H1 (cell line): ENCODE data around the gene LGALS9C. TPM values are rescaled to one million over a fixed set of nuclear protein-coding genes. Genes with fewer than 3 reads are reported as not detected.
"Not testable (repeated sequence)": the region's sequence is repeated elsewhere in the genome, so short reads cannot be mapped to it uniquely, and the experiment has no call there.

Source experiments
- CTCF ChIA-PET: fragments of 300-600 bp; sonication (Branson Sonifier 250); formaldehyde crosslinking; loops from one replicate; lab custom pipeline; 2021; ENCODE audit not compliant: partially characterized antibody; lab: Charles Lee
- POLR2A ChIA-PET: fragments of 300-600 bp; sonication (Branson Sonifier 250); formaldehyde crosslinking; loops from one replicate; lab custom pipeline; 2021; ENCODE audit warnings: inconsistent platforms; ENCODE audit not compliant: partially characterized antibody; lab: Charles Lee
- DNase-seq, 2 experiments: peaks; one replicate each; pipeline versions ENCODE4 v3.0.0 to v3.0.0-alpha.2; 2010 to 2022; ENCODE audit warnings: low spot score in 2 of 2, low read depth in 1 of 2, mixed read lengths in 1 of 2
- FAIRE-seq: peaks from 2 replicates; lab custom pipeline; 2011; peaks lifted over from hg19 to GRCh38; lab: Jason Lieb, UNC
- H2AFZ ChIP-seq: 2 replicates; pipeline ENCODE4 v1.8.1; 2012; ENCODE audit warnings: low read length, inconsistent platforms
- H2AK5ac ChIP-seq: 2 replicates; pipeline ENCODE4 v1.6.1; 2013; ENCODE audit warnings: low read depth, low read length
- H2BK120ac ChIP-seq: replicated peaks from 2 replicates; pipeline ENCODE3; 2013; ENCODE audit warnings: low read depth, low read length, inconsistent platforms
- H2BK12ac ChIP-seq: 2 replicates; pipeline ENCODE4 v1.6.1; 2013; ENCODE audit warnings: low read depth, low read length
- H2BK15ac ChIP-seq: 2 replicates; pipeline ENCODE4 v1.6.1; 2013; ENCODE audit warnings: low read length
- H2BK20ac ChIP-seq: 2 replicates; pipeline ENCODE4 v1.6.1; 2013; ENCODE audit warnings: low read length
- H2BK5ac ChIP-seq: 2 replicates; pipeline ENCODE4 v1.6.1; 2013; ENCODE audit warnings: low read depth, low read length
- H3K14ac ChIP-seq: 2 replicates; pipeline ENCODE4 v1.6.1; 2013; ENCODE audit warnings: inconsistent platforms; ENCODE audit not compliant: insufficient read length
- H3K18ac ChIP-seq: 2 replicates; pipeline ENCODE4 v1.6.1; 2013; ENCODE audit warnings: low read length; ENCODE audit errors: extremely low read depth
- H3K23ac ChIP-seq: 2 replicates; pipeline ENCODE4 v1.6.1; 2013; ENCODE audit warnings: inconsistent platforms; ENCODE audit not compliant: insufficient read length
- H3K23me2 ChIP-seq: 2 replicates; pipeline ENCODE4 v1.6.1; 2013; ENCODE audit warnings: low read depth, low read length
- H3K27ac ChIP-seq: 2 replicates; pipeline ENCODE4 v1.6.1; 2011; ENCODE audit warnings: low read depth, low read length, inconsistent platforms
- H3K27me3 ChIP-seq, 4 experiments: replicated peaks in 1 of 4; 1 replicate in 1 of 4; 2 replicates in 3 of 4; pipeline versions ENCODE4 v1.6.1 to v1.8.1; 2011 to 2013; ENCODE audit warnings: low read length in 3 of 4, mild to moderate bottlenecking in 3 of 4, inconsistent platforms in 2 of 4, mixed read lengths in 2 of 4, moderate library complexity in 1 of 4; ENCODE audit not compliant: control insufficient read depth in 3 of 4, insufficient read depth in 3 of 4; ENCODE audit errors: extremely low read depth in 1 of 4
- H3K36me3 ChIP-seq, 4 experiments: 2 replicates each; pipeline versions ENCODE4 v1.6.1 to v1.8.1; 2011 to 2013; ENCODE audit warnings: mild to moderate bottlenecking in 4 of 4, low read length in 3 of 4, moderate library complexity in 2 of 4, control low read depth in 1 of 4, inconsistent platforms in 1 of 4; ENCODE audit not compliant: insufficient read depth in 4 of 4, control insufficient read depth in 2 of 4
- H3K4ac ChIP-seq: replicated peaks from 2 replicates; pipeline ENCODE3; 2013; ENCODE audit warnings: low read length, low read depth, mixed read lengths, inconsistent platforms; ENCODE audit not compliant: insufficient read length
- H3K4me1 ChIP-seq, 4 experiments: replicated peaks in 1 of 4; 1 replicate in 1 of 4; 2 replicates in 3 of 4; pipeline versions ENCODE4 v1.6.1 to v1.8.1; 2011 to 2013; ENCODE audit warnings: low read length in 3 of 4, inconsistent platforms in 2 of 4, mixed read lengths in 1 of 4; ENCODE audit not compliant: insufficient read depth in 4 of 4, control insufficient read depth in 3 of 4
- H3K4me2 ChIP-seq, 2 experiments: 2 replicates each; pipeline versions ENCODE4 v1.6.1 to v1.8.1; 2011 to 2013; ENCODE audit warnings: low read depth in 2 of 2, low read length in 2 of 2, control low read depth in 1 of 2, inconsistent platforms in 1 of 2, mild to moderate bottlenecking in 1 of 2; ENCODE audit not compliant: insufficient read depth in 1 of 2
- H3K4me3 ChIP-seq, 4 experiments: fragments of 200-600, 300-600 bp in 1 of 4; sonication (generic), shearing (Covaris generic), sonication (Bioruptor Twin) in 1 of 4; 2 replicates each; pipeline versions ENCODE4 v1.5.1 to v1.8.1; 2011 to 2016; ENCODE audit warnings: low read length in 4 of 4, low read depth in 3 of 4, control low read depth in 2 of 4, inconsistent platforms in 2 of 4, mild to moderate bottlenecking in 2 of 4, mixed read lengths in 1 of 4, moderate library complexity in 1 of 4; ENCODE audit not compliant: insufficient read depth in 2 of 4; ENCODE audit errors: extremely low read depth in 1 of 4
- H3K56ac ChIP-seq: replicated peaks from 2 replicates; pipeline ENCODE3; 2013; ENCODE audit warnings: low read depth, mild to moderate bottlenecking, mixed read lengths, low read length, inconsistent platforms; ENCODE audit not compliant: insufficient read length
- H3K79me1 ChIP-seq: 2 replicates; pipeline ENCODE4 v1.6.1; 2013; ENCODE audit warnings: low read depth, low read length, control low read depth
- H3K79me2 ChIP-seq, 2 experiments: 2 replicates each; pipeline versions ENCODE4 v1.6.1 to v1.8.1; 2012 to 2013; ENCODE audit warnings: low read length in 2 of 2, mild to moderate bottlenecking in 2 of 2, inconsistent platforms in 1 of 2; ENCODE audit not compliant: insufficient read depth in 2 of 2, control insufficient read depth in 1 of 2
- H3K9ac ChIP-seq, 4 experiments: replicated peaks in 1 of 4; 1 replicate in 1 of 4; 2 replicates in 3 of 4; pipeline versions ENCODE4 v1.6.1 to v1.8.1; 2011 to 2013; ENCODE audit warnings: low read depth in 3 of 4, low read length in 3 of 4, control low read depth in 2 of 4, mild to moderate bottlenecking in 2 of 4, moderate library complexity in 2 of 4, inconsistent platforms in 1 of 4; ENCODE audit errors: extremely low read depth in 1 of 4
- H3K9me3 ChIP-seq, 2 experiments: 2 replicates each; pipeline versions ENCODE4 v1.6.1 to v1.8.1; 2012 to 2013; ENCODE audit warnings: mild to moderate bottlenecking in 2 of 2, moderate library complexity in 2 of 2, control low read depth in 1 of 2, inconsistent platforms in 1 of 2, low read depth in 1 of 2, low read length in 1 of 2, mixed read lengths in 1 of 2; ENCODE audit not compliant: insufficient read depth in 2 of 2
- H4K20me1 ChIP-seq, 2 experiments: replicated peaks in 1 of 2; 2 replicates each; pipeline versions ENCODE3 to v1.8.1; 2011 to 2013; ENCODE audit warnings: inconsistent platforms in 2 of 2, low read length in 2 of 2, mild to moderate bottlenecking in 1 of 2; ENCODE audit not compliant: insufficient read depth in 2 of 2, control insufficient read depth in 1 of 2
- H4K5ac ChIP-seq: 2 replicates; pipeline ENCODE4 v1.6.1; 2013; ENCODE audit warnings: low read length, low read depth, mixed read lengths, inconsistent platforms; ENCODE audit not compliant: insufficient read length
- H4K8ac ChIP-seq: 2 replicates; pipeline ENCODE4 v1.8.0; 2013; ENCODE audit warnings: mild to moderate bottlenecking, moderate library complexity, low read length, inconsistent platforms; ENCODE audit not compliant: insufficient read depth; ENCODE audit errors: extremely low read depth
- H4K91ac ChIP-seq: replicated peaks from 2 replicates; pipeline ENCODE3; 2013; ENCODE audit warnings: low read length, mixed read lengths, inconsistent platforms; ENCODE audit not compliant: insufficient read length
- WGBS, 2 experiments: shearing (Covaris generic) in 1 of 2; methylation state at CpG; one replicate each; pipeline versions ENCODE4 v1.1.6 to v1.1.7; 2013 to 2015; ENCODE audit warnings: low lambda C conversion rate in 2 of 2, mixed read lengths in 2 of 2, inconsistent platforms in 1 of 2, low coverage in 1 of 2, missing lambda C conversion rate in 1 of 2; ENCODE audit not compliant: insufficient replicate concordance in 2 of 2, insufficient coverage in 1 of 2, insufficient read length in 1 of 2; ENCODE audit errors: extremely low coverage in 1 of 2, missing lambda C conversion rate in 1 of 2; 5-methylcytosine and 5-hydroxymethylcytosine counted together
- polyA plus RNA-seq, 7 experiments: library from polyadenylated mRNA; depleted of rRNA in 3 of 7; stranded (reverse) in 5 of 7; unstranded in 2 of 7; fragments of >200 nt in 5 of 7; fragments of 200-250 nt in 2 of 7; gene quantifications; 1 replicate in 5 of 7; 2 replicates in 1 of 7; 4 replicates in 1 of 7; pipeline versions ENCODE4 v1.2.1 to v1.2.3, GENCODE V29; 2011 to 2013; ENCODE audit warnings: missing spikeins in 2 of 7, mixed read lengths in 2 of 7
- total RNA-seq: library from RNA; stranded (reverse); fragmentation: NEBNext Ultra II Directional; extraction: Animal tissue kit (Norgen Biotek cat#: 25700); gene quantifications from 2 replicates; pipeline ENCODE4 v1.2.1, GENCODE V29; 2021

LGALS9C gene
- total and polyA plus RNA-seq, 2 of the 8 experiments (the other 6 are each of a cell fraction or from before 2014, with no cell fraction given): 0.03 TPM; not detected in 1

DNA sequence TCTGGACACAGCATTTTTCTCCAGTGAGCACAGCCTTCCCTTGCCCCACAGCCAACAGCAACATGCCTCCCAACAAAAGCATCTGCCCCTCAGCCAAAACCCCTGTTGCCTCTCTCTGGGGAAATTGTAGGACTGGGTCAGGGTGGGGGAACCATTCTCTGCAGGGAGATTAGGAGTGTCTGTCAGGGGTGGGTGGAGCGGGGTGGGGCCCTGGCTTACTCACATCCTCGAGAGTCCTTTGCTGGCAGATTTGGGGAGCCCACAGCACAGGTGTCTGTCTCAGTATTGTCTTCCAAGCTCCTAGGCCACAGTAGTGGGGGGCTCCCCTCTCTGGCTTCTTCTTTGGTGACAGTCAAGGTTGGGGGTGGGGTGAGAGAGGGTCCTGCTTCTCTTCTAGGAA, 28.3 kb upstream of the LGALS9C start:
- H4K8ac ChIP-seq, H2BK120ac ChIP-seq, H3K14ac ChIP-seq, DNase-seq, H2AFZ ChIP-seq, H3K4me2 ChIP-seq, H3K23ac ChIP-seq, H3K56ac ChIP-seq, H3K9ac ChIP-seq, H3K79me1 ChIP-seq, CTCF ChIA-PET, H4K20me1 ChIP-seq, FAIRE-seq, H3K4ac ChIP-seq, H3K27me3 ChIP-seq, POLR2A ChIA-PET, H3K18ac ChIP-seq, H2BK15ac ChIP-seq, H3K79me2 ChIP-seq, H4K5ac ChIP-seq, H2BK12ac ChIP-seq, H4K91ac ChIP-seq, H3K36me3 ChIP-seq, H3K27ac ChIP-seq, H2BK20ac ChIP-seq, H2AK5ac ChIP-seq, H3K4me1 ChIP-seq, H2BK5ac ChIP-seq, H3K23me2 ChIP-seq, H3K9me3 ChIP-seq, H3K4me3 ChIP-seq: not testable (repeated sequence)
- no CpG with 5 or more reads among the region's 2 CpGs for WGBS, 2 experiments

- 72% methylated on average over 3 of the region's 7 CpGs; no CpG with 5 or more reads in 1 of the 2 experiments for WGBS, 2 experiments
Observed at GRCh38 chr17:18449833-18450232, 26.8 kb upstream of the LGALS9C start.

More at GRCh38 chr17:18449833-18450232, 26.8 kb upstream of the LGALS9C start:
- H3K23ac ChIP-seq, H3K79me2 ChIP-seq, DNase-seq, H3K27ac ChIP-seq, H3K4me2 ChIP-seq, H3K27me3 ChIP-seq, H3K36me3 ChIP-seq, H2BK120ac ChIP-seq, POLR2A ChIA-PET, H3K18ac ChIP-seq, H2AK5ac ChIP-seq, H3K4me1 ChIP-seq, H4K20me1 ChIP-seq, H3K23me2 ChIP-seq, H2BK15ac ChIP-seq, H4K8ac ChIP-seq, H3K56ac ChIP-seq, H3K4ac ChIP-seq, H3K9me3 ChIP-seq, CTCF ChIA-PET, H3K14ac ChIP-seq, H2AFZ ChIP-seq, H3K9ac ChIP-seq, H3K4me3 ChIP-seq, H2BK12ac ChIP-seq, FAIRE-seq, H4K91ac ChIP-seq, H4K5ac ChIP-seq, H2BK20ac ChIP-seq, H2BK5ac ChIP-seq, H3K79me1 ChIP-seq: not testable (repeated sequence)
